ENCODE results near the gene TGM2. TPM values are rescaled to one million over a fixed set of nuclear protein-coding genes. Genes with fewer than 3 reads are reported as not detected.

TGM2 gene
- total RNA-seq, 1 experiment from 2014 or later = 178 TPM

- peak; percentile 91 for DNase-seq (ENCODE audit: low read depth)
- in situ Hi-C loops (cut with HindIII; ENCODE audit: low pct_unique_long_range_greater_than_20kb, low sequenced_read_pairs) = no loop called here
These were observed 16.2 kb upstream of the TGM2 start for GRCh38 chr20:38181207-38181801.

GRCh38 chr20:38180781-38181180, 15.7 kb upstream of the TGM2 start:
- DNase-seq (ENCODE audit: low read depth) = peak; percentile 74
- in situ Hi-C loops (cut with HindIII; ENCODE audit: low pct_unique_long_range_greater_than_20kb, low sequenced_read_pairs) = no loop called here

DNA sequence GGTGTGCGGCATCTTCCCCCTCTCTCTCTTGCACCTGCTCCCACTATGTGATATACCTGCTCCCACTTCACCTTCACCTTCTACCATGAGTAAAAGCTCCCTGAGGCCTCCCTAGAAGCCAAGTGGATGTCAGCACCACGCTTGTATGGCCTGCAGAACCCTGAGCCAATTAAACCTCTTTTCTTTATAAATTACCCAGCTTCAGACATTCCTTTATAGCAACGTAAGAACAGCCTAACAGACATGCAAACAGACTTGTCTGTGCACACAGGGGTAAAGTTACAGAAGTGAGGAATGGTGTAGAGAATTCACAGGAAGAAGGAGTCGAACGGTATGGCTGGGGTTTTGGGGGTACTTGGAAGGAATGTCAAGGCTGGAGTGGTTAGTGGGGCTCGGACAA, 14.8 kb upstream of the TGM2 start:
- DNase-seq (ENCODE audit: low read depth) = no peak
- in situ Hi-C loops (cut with HindIII; ENCODE audit: low pct_unique_long_range_greater_than_20kb, low sequenced_read_pairs) = no loop called here

DNA sequence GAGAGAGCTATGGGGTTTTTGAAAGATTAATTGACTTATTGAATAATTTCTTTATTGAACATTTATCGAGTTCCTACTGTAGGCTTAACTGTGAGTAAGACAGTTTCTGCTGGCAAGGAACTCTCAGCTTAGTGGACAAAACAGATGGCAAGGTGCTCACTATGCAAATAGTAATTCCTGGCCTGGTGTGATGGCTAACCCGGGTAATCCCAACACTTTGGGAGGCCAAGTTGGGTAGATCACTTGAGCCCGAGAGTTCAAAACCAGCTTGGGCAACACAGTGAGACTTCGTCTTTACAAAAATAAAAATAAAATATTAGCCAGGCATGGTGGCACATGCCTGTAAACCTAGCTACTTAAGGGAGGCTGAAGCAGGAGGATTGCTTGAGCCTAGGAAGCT, 13.5 kb upstream of the TGM2 start:
- in situ Hi-C loops (cut with HindIII; ENCODE audit: low pct_unique_long_range_greater_than_20kb, low sequenced_read_pairs) = no loop called here
- DNase-seq (ENCODE audit: low read depth) = no peak

DNA sequence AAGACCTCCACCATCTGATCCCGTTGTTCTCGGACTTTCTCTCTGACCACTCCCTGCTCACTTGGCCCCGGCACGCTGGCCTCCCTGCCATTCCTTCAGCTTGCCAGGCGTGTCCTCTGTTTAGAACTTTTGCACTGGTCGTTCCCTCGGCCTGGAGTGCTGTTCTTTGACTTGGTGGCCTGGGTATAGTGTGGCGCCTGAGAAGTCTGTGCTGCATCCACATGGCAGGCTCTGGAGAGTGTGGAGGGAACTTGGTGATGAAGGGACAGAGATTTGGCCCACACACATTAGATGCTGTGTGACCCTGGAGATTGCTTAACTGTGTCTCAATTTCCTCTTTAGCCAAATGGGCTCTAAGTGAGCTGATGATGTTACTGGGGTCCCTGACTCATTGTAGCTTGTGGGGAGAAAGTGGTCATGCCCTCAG, 13.0 kb upstream of the TGM2 start:
- no peak for DNase-seq (ENCODE audit: low read depth)
- in situ Hi-C loops (cut with HindIII; ENCODE audit: low pct_unique_long_range_greater_than_20kb, low sequenced_read_pairs) = no loop called here

GRCh38 chr20:38177201-38177600, 12.1 kb upstream of the TGM2 start:
- in situ Hi-C loops (cut with HindIII; ENCODE audit: low pct_unique_long_range_greater_than_20kb, low sequenced_read_pairs) = no loop called here
- no peak for DNase-seq (ENCODE audit: low read depth)

GRCh38 chr20:38175304-38176180, 10.5 kb upstream of the TGM2 start:
- in situ Hi-C loops (cut with HindIII; ENCODE audit: low pct_unique_long_range_greater_than_20kb, low sequenced_read_pairs) = no loop called here
- DNase-seq (ENCODE audit: low read depth) = no peak

DNA sequence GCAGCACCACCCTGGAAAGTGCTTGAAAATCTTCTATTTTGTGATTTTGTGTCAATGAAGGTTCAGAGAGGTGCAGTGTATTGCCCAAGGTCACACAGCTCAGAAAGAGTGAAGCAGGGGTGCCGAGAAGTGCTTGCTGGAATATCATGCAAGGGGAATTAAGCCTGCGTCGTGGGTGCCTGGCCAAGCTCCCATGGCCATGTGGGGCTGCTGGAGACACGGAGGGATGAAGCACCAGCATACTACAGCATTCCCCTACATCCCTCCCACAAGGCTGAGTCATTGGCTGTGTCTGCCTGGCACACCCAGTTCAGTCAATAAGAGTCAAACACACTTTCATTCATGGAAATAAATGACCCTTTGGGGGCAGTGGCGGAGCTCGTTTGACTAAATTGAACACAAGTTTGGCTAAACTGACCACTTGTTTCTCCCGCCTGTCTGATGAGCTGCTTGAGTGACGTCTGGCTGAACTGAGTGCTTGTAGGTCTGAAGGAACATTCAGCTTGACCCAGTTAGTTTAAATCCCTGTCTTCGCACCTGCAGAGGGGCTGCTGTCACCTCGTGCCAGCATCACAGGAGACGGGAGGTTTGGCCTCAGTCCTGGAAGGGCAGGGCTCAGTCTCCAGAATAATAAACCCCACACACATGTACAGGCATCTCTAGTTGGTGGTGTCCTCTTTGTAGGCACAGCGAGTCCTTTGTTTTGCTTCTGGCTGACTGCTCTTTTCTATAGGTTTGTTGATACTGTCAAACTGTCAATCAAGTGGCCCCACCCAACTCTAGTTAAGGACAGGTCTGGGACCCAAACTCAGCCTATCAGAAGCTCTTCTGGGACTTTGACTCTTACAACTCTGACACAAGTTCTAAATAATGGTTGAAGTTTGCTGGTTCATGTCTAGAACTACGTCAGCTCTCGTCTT, 8.4 kb upstream of the TGM2 start:
- peak; percentile 79 for DNase-seq (ENCODE audit: low read depth)
- in situ Hi-C loops (cut with HindIII; ENCODE audit: low pct_unique_long_range_greater_than_20kb, low sequenced_read_pairs) = no loop called here

DNA sequence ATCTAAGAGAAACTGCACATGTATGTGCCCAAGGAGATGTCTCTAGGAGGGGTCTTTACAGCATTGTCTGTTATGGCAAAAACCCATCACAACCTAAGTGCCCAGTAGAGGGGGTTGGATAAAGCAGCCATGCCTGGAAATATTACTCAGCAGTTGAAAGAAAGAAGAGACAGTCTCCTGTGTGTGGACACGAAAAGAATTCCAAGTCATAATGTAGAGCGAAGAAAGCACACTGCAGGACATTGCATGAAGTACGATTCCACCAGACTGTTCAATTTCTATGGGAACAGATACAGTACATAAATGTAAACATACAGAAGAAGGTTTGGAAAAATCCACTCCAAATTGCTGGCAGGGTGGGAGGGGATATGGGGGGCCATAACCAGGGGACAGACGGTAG, 7.3 kb upstream of the TGM2 start:
- in situ Hi-C loops (cut with HindIII; ENCODE audit: low pct_unique_long_range_greater_than_20kb, low sequenced_read_pairs) = no loop called here

DNA sequence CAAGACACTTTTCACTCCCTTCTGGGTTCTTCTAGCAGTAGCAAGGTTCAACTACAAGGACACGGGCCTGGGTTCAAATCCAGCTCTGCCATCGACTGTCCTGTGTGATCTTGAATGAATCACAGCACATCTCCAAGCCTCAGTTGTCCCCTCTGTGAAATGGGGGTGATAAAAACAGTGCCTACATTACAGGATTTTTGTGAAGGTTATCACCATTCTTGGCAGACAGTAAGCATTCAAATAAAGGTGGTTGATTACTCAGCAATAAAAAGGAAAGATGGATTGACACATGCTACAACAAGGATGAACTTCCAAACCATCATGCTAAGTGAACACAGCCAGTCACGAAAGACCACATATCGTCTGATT, 6.6 kb upstream of the TGM2 start:
- no peak for DNase-seq (ENCODE audit: low read depth)
- in situ Hi-C loops (cut with HindIII; ENCODE audit: low pct_unique_long_range_greater_than_20kb, low sequenced_read_pairs) = no loop called here

More for the DNA sequence above, 7.3 kb upstream of the TGM2 start:
- no peak for DNase-seq (ENCODE audit: low read depth)

DNA sequence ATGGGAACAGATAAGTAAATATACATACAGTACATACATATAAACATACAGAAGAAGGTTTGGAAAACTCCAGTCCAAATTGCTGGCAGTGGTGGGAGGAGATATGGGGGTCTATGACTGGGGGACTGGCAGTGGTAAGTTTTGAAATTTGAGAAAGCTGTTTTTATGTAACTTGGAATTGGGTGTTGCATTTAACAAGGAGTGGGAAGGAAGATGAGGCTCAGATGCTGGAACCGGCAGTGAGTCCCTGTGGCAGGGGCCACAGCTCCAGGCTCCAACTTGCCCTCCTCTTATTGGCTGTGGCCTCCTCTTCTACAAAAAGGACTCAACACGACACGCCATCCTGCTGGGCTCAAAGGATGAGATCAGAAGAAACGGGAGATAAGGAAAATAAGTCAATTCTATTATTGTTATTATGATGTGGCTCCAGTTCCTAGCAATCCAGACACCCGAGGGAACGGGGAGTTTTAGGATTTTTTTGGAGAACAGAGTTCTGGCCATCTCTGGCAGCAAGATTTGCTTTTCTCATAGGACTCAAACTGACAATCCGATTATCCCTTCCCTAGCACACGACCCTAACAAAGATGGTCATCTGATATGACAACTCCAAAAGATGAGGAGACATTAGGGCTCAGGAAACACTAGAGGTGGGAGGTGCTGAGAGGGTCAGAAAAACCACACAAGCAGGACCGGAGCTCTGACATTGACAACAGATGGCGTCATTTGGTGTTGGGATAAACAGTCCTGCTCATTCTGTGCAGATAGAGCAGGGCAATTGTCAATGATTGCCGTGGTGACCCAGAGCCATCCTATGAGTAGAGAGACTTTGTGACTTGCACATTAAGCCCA, 6.0 kb upstream of the TGM2 start:
- DNase-seq (ENCODE audit: low read depth) = no peak
- in situ Hi-C loops (cut with HindIII; ENCODE audit: low pct_unique_long_range_greater_than_20kb, low sequenced_read_pairs) = no loop called here

DNA sequence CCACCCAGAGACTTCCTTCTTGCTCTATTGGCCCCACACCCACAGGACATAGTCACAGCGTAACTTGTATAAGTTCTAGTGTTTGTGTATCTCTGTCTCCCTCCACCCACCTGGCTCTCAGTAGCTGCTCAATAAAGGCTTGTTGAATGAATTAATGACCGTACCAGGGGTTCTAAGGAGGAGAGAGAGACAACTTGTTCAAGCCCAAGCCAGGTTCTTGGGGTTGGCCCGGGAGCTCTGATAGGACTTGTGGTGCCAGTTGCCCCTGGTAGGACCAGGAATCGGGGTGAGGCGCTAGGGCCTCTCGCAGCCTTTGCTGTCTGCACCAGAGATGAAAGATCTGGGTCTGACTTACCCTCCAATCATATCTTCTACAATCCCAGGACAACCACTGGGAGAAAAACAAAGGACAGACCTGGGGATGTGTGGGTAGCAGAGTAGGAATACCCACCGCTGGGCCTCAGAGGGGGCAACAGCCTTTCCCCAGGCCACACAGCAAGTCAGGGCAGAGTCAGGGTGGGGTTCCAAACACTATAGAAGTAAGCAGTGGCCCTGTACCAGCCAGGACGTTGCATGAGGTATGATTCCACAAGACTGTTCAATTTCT, 5.3 kb upstream of the TGM2 start:
- in situ Hi-C loops (cut with HindIII; ENCODE audit: low pct_unique_long_range_greater_than_20kb, low sequenced_read_pairs) = no loop called here
- no peak for DNase-seq (ENCODE audit: low read depth)

DNA sequence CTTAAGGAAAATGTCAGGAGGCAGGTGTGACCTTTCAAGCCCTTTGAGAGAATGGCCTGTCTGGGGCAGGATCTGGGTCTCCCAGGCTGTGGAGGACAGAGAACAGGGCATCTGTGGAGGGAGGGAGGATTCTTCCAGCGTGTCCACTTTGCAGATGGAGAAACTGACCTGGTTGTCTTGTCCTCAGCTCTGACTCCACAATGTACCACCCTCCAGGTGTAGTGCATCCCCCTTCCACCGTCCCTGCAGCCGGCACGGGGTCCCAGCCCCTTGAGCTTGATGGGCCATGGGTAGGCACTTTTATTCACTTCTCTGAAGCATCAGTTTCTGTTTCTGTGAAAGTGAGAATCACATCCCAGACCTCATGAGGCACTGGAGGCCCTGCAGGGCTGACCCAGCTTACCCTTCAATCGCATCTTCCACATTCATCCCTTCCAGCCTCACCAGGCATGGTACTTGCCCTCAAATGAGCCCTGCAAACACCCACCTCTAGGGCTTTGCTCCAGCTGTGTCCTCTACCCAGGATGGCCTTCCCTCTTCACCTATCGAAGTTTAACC, 4.6 kb upstream of the TGM2 start:
- in situ Hi-C loops (cut with HindIII; ENCODE audit: low pct_unique_long_range_greater_than_20kb, low sequenced_read_pairs) = no loop called here
- no peak for DNase-seq (ENCODE audit: low read depth)

GRCh38 chr20:38168791-38169589, 3.9 kb upstream of the TGM2 start:
- DNase-seq (ENCODE audit: low read depth) = no peak
- in situ Hi-C loops (cut with HindIII; ENCODE audit: low pct_unique_long_range_greater_than_20kb, low sequenced_read_pairs) = no loop called here

- DNase-seq (ENCODE audit: low read depth) = peak; percentile 67
- in situ Hi-C loops (cut with HindIII; ENCODE audit: low pct_unique_long_range_greater_than_20kb, low sequenced_read_pairs) = no loop called here
These were observed 3.0 kb upstream of the TGM2 start for GRCh38 chr20:38167851-38168760.

- in situ Hi-C loops (cut with HindIII; ENCODE audit: low pct_unique_long_range_greater_than_20kb, low sequenced_read_pairs) = no loop called here
- DNase-seq (ENCODE audit: low read depth) = no peak
These were observed 2.3 kb upstream of the TGM2 start for GRCh38 chr20:38167328-38167850.
